ENCODE data around the gene CEBPB.
"Not testable (repeated sequence)": the region's sequence is repeated elsewhere in the genome, so short reads cannot be mapped to it uniquely, and the experiment has no call there.

The CEBPB gene

DNA sequence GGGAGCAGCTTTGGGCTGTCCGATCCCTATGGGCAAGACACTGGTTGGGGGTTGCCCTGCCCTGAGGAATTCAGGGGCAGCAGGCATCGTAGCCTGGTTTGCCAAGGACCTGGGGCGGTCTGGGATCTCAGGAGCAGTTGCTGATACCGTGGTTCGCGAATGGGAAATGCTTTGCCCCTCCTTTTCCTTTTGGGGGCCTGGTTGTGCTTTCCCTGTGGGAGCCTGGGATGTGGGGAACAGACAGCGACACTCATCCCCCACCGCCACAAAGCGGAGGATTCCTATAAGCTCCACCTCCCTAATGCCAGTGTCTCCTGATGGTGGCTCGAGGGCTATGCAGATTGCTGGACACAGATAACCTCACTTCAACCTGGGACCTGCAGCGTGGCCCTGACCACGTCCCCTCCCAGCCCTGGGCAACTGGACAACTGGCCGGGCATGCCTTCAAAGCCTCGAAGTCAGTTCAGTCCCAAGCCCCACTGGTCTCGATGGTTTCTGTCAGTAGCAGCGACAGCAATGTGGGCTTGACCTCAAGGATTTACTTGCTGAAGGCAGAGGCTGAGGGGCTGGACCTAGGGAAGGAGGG is 3.3 kb downstream of the CEBPB start:
- FAIRE-seq, result no peak

DNA sequence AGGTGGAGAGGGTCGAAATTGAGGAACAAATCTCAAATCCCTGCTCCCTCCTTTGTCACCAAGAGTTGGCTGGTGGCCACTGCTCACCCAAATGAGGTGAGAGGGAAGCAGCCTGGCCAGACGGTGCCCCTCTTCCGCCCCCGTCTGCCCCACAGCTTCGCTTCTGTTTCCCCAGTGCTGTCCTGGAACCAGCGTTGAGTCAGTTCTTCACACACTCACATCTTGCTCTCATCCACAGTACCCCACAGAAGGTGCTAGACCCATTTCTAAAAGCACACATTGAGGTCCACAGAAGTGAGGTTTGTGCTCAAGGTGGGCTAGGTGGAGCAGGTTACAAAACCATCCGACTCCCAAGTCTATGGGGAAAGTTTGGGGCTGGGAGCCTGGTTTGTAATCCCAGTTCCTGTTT is 3.8 kb downstream of the CEBPB start:
- FAIRE-seq, result no peak

DNA sequence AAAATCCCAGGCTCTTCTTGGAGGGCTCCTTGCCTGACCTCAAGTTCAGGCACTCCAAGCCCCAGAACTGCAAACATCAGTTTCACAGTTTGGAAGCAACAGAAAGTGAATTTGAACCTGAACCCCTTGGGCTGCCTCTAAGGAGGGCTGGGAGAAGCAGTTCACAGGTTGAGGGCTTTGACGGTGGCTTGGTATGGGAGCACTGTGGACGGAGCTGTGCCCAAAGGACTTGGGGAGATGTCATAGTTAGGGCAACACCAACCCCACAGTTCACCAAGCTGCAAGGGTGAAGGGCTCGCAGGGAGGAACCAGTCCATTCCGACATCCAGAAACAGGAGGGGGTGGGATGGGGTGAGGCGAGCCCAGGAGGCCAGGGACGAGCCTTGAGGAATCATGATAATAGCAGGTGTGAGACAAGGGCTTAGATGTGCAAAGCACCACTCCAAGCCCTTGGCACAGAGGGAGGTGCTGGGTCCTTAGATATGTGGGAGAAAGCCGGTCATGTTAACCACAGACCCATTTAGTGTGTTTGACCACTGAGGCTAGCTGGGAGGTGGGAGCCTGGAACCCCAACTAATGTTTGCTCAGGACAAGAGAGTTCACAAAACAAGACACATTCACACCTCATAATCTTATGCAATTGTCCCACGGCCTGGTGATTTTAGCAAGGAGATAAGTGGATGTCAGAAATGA is 4.3 kb downstream of the CEBPB start:
- FAIRE-seq, result no peak

DNA sequence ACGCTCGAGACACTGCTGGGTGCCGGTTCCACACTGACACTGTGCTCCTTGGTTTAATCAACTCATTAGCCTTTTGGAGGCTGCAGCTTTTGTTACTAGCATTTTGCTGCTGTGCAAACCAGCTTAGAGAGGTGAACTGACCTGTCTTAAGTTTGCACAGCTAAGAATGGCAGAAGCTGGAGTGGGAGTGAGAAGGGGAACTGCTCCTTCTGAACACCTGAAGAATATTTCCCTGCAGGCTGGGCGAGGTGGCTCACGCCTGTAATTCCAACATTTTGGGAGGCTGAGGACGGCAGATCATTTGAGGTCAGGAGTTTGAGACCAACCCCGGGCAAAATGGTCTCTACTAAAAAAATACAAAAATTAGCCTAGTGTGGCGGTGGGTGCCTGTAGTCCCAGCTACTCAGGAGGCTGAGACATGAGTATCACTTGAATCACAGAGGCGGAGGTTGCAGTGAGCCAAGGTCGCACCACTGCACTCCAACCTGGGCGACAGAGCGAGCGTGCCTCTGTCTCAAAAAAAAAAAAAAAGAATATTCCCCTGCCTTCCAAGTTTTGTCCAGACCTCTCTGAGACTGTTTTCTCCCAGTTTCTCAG is 5.0 kb downstream of the CEBPB start:
- no peak for FAIRE-seq

DNA sequence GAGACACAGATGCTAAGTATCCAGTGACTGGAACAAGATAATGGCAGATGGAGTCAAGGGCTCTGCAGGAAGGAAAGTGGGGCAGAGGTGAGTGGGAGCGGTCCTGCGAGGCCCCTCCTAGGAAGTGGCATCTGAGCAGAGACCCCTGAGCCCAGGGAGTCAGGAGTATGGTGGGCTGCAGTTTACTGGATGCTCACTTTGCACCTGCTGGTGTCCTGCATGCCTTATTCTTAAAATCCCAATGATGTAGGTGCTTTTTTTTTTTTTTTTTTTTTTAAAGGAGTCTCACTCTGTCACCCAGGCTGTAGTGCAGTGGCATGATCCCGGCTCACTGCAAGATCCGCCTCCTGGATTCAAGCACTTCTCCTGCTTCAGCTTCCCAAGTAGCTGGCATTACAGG is 5.6 kb downstream of the CEBPB start:
- FAIRE-seq, result no peak

DNA sequence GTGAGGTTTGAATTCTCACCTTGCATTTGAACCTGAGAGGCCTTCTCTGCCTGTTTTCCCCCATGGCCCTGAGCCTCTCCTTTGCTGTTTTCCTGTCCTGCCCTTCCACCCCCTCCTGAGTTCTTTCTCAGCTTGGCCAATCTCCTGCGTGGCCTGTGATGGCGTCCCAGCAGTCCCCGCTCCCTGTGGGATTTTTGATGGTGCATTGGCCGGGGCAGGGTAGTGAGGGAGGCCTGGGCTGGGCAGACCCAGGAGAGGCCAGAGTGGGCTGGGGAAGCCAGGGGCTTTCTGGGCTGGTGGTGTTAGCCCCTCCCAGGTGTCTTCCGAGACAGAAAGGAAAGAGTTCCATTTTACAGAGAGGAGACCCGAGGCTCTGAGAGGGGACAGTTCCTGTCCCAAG is 6.3 kb downstream of the CEBPB start:
- FAIRE-seq, result no peak

DNA sequence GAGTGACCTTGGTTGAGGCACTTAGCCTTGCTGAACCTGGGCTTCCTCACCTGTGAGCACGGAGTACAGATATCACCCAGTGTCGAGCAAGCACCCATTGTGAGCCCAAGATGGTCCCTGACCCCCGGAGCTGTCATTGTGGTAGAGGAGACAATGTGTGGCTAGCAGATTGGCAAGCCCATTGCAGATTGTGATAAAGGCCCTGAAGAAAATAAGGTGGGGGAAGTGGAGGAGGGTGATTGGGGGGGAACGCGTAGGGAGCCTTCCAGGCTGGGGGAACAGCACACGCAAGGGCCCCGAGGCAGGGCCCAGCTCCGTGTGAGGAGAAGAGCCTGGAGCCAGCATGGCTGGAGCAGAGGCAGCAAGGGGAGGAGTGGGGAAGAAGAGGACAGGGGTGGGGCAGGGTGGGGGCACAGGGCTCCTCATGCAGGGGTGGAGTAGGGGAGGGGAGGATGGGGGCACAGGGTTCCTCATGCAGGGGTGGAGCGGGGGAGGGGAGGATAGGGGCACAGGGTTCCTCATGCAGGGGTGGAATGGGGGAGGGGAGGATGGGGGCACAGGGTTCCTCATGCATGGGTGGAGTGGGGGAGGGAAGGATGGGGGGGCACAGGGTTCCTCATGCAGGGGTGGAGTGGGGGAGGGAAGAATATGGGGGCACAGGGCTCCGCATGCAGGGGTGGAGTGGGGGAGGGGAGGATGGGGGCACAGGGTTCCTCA is 7.0 kb downstream of the CEBPB start:
- FAIRE-seq, result no peak

DNA sequence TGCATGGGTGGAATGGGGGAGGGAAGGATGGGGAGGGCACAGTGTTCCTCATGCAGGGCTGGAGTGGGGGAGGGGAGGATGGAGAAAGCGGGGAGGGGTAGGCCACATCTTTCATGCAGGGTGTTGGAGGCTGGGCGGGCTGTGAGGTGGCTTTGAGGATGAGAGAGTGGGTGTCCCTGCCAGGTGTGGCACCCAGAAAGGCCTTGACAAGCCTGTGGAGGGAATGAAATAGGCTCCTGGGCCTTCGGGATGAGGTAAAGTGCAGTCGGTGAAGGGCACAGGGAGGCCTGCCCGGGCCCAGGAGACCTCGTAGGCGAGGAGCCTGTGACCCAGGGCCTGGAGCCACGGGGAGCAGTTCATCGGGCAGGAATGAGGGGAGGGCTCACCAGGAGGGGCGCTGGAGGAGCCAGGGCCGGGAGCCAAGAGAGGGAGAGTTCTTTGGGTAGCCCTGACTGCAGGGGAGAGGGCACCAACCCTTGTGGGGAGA is 7.6 kb downstream of the CEBPB start:
- FAIRE-seq, result no peak

DNA sequence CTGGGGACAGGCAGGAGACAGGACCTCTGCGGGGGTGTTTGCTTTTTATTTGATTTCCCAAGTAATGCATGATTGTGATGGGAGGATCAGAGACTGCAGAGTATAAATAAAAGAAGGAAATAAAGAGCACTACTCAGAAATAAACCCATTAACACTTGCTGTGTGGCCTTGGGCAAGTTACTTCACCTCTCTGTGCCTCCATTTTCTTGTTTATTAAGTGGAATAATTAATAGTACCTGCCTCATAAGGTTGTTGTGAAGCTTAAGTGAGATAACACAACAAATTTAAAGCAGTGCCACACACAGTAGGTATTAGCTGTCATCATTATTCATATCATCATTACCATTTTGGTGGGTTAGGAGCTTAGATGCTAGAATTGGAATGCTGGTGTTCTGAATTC is 8.1 kb downstream of the CEBPB start:
- no peak for FAIRE-seq

DNA sequence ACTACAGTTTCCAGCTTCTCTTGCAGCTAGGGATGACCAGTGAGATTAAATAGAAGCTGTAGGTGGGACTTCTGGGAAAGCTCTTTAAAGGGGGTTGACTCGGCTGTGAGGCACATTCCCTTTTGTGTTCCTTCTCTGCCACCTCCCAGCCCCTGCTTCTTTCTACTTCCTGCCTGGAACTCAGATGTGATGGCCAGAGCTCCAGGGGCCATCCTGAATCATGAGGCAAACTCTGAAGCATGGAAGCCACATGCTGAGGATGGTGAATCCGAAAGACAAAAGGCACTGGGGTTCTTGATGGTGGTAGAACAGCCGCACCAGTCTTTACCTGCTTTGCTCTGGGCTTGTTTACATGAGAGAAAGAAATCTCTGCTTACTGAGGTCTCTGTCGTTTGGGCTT is 9.1 kb downstream of the CEBPB start:
- no peak for FAIRE-seq

DNA sequence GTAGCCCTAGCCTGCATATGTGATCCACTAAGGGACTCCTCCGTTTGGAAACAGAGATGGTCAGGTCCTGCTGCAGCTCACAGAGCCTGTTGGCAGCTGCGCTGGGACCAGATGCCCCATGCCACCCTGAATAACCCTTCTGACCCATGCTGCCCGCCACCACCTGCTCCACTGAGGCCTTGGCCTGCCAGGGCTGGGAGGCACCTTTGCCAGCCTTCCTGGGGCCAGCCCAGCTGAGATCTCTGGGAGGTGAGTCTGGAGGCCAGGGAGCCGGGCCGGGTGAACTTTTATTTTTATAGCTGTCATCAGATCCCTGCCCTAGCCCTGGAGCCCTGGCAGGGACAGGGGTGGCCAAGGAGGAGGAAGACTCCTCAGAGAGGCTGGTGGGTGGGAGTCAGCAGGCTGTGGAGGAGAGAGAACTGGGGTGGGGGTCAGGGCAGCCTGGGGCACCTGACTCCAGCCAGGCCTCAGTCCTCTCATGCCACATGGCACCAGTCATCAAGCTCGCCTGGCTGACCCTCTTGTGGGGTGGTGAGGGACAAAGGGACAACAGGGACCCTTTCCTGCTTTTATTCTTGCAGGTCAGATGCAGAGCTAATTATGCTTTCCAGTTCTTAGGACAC is 10.0 kb downstream of the CEBPB start:
- FAIRE-seq, result no peak

DNA sequence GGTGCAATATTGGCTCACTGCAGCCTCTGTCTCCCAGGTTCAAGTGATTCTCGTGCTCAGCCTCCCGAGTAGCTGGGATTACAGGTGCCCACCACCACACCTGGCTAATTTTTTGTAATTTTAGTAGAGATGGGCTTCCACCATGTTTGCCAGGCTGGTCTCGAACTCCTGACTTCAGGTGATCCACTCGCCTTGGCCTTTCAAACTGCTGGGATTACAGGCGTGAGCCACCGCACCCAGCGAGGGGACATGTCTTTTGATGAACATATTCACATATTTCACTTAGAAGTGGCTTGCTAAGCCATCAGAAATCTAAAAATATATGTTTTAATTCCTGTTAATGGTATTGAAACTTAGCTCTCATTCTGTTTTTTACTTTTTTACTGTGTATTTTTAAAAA is 11.1 kb downstream of the CEBPB start:
- FAIRE-seq, result not testable (repeated sequence)

DNA sequence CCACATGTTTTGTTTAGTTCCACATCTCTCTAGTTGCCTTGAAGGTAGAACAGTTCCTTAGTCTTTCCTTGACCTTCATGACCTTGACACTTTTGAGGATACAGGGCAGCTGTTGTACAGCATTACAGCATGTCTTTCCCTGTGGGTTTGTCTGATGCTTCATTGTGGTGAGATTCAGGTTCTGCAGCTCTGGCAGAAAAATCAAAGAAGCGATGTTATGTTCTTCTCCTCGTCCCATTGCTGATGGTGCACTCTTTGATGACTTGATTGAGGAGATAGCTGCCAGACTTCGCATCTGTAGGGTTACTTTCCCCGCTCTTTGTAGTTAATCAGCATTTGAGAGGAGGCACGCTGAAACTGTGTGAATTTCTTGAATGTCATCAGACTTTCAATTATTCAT is 12.0 kb downstream of the CEBPB start:
- FAIRE-seq, result no peak

DNA sequence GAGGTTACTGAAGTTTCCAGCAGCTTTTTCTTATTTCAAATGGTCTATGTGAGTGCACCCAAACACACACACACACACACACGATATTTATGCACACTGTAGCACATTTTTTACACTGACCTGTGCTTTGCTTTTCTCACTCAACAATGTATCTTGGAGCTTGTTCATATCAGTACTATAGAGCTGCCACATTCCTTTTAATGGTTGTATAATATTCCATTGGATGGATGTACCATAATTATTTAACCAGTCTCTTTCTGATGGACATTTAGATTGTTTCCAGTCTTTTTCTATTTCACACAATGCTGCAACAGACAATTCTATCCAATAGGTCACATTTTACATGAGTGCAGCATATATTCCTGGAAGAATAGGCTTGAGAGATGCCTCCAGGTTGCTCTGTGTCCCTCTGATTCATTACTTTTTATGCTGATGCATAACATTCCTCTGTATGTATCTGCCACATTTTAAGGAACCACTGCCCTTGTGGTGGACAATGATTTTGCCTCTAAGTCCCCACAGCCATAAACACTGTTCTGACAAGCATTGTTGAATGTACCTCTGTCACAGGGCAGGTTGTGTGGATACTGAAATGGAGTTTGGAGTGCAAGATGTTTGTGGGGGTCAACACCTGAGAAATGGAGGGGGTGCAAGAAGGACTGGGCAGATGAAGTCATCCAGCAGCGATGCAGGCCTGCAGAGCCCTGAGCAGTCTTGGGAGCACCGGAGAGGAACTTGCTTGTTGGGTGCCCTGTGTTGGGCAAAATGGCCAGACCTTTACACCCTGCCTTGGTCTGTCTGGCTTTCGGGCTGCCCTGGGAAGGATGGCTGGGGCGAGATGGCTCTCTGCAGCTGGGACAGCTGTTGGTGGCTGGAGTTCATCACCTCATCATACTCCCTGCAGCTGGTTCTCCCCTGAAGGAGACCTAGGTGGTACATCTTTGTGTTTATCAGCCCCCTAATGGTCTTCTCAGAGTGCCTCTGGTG is 13.6 kb downstream of the CEBPB start:
- FAIRE-seq, result no peak

DNA sequence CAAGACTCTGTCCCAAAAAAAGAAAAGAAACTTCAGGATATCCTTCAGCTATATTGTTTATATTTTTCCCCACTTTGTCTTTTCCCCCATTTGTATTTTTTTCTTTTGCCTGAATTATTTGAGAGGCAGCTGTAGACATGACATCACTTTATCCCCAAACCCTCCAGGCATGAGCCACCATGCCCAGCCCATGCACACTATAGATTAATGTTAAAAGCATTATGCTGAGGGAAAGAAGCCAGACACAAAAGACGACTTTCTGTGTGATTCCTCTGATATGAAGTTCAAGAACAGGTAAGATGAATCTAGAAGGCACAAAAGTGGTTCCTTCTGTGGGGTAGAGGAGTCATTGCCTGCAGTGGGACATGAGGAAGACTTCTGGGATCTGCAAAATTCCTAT is 16.4 kb downstream of the CEBPB start:
- no peak for FAIRE-seq

DNA sequence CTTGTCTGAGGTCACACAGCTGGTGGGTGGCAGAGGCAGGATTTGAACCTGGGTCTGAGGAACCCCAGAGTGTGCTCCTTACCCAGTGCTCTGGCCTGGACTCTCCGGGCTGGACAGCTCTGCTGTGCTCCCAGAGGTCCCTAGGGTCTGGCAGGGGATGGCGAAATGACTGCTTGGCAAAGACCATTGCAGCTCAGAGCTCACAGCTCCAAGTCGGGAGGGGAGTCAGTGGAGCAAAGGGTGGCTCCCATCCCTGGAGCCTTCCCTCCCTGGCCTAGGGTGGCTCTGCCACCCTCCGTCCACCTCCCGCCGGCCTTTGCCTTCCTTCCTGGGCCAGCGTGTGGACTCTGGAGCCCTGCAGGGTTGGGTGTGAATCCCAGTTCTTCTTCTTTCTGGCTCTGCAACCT is 17.5 kb downstream of the CEBPB start:
- no peak for FAIRE-seq

DNA sequence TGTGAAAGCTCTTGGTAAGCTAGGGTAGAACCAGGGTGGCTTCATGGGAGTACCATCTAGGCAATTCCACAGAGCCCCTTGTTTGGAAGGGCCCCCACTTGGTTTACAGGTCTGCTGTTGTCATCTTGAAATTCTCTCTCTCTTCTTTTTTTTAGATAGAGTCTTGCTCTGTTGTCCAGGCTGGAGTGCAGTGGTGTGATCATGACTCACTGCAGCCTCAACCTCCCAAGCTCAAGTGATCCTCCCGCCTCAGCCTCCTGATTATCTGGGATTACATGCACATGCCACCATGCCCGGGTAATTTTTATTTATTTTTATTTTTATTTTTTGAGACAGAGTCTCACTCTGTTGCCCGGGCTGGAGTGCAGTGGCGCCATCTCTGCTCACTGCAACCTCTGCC is 18.2 kb downstream of the CEBPB start:
- FAIRE-seq, result not testable (repeated sequence)

DNA sequence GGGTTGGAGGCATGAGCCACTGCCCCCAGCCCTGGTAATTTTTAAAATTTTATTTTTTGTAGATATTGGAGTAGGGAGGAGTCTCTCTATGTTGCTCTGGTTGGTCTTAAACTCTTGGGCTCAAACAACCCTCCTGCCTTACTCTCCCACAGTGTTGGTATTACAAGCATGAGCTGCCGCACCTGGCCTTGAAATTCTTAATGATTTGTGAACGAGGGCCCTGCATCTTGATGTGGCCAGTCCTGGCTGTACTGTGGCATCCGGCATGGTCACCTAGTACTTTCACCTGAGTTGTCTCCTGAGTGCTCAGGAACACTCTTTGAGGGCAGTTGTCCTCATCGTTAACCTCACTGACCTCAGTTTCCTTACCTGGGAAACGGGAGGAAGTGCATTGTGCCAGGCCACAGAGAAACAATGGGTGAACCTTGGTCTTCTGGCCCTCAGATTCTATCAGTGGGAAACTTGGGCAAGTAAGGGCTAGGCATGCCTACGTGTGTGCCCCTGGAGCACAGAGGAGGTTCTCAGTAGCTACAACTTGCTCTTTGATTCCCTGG is 19.5 kb downstream of the CEBPB start:
- FAIRE-seq, result no peak

DNA sequence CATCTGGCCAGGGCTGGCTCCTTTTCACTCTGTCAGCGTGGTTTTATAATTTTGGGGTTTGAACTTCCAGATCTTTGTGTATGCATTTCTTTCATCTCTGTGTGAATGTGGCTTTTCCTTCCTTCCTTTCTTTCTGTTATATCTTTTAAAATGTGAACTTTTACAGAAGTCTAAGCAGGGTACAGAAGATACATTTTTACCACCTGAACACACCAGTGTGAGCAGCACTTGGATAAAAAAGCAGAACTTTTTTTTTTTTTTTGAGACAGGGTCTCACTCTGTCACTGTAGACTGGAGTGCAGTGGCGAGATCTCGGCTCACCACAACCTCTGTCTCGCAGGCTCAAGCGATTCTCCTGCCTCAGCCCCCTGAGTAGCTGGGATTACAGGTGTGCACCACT is 20.5 kb downstream of the CEBPB start:
- FAIRE-seq, result no peak

DNA sequence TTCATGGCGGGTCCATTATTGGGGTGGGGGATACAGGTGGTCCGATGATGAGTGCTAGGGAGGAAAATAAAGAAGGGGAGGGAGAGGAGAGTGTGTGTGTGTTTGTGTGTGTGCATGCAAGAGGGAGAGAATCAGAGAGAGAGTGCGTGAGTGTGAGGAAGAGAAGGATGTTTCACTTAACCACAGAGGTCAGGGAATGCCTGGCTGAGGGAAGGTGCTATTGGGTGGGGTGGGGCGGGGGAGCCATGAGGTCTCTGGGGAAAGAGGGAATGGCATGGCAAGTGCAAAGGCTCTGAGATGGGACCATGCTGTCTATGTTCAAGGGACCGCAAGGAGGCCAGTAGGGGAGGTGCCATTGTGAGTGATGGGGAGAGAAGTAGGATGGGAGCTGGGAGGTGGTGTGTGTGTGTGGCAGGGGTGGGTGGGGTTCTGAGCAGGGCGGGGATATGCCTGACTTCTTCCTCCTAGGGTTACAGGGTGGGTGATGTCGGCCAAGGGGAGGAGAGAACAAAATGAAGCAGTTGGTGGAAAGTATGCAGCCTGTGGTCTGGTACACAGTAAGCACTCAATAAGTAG is 23.0 kb downstream of the CEBPB start:
- FAIRE-seq, result no peak

All from islet of Langerhans (tissue), 1 donor.